Hematopoietic multipotent progenitor cell (in vitro differentiated cells): ENCODE data around the gene MAP3K8. TPM values are rescaled to one million over a fixed set of nuclear protein-coding genes. Genes with fewer than 3 reads are reported as not detected.
"Not testable (repeated sequence)": the region's sequence is repeated elsewhere in the genome, so short reads cannot be mapped to it uniquely, and the experiment has no call there.

Experiments
- DNase-seq, 3 donors: peaks; one replicate each; pipeline ENCODE4 v3.0.0-alpha.2; 2011 to 2015; ENCODE audit warnings: low read depth in 2 of 3, low spot score in 2 of 3
- total RNA-seq: library from RNA; depleted of rRNA; stranded (reverse); fragments of >200 nt; gene quantifications from one replicate; pipeline ENCODE4 v1.2.3, GENCODE V29; 2012

Gene MAP3K8
- total RNA-seq, 1 donor, result 10.2 TPM

GRCh38 chr10:30443049-30443448 is 9.1 kb downstream of the MAP3K8 start:
- no peak for DNase-seq

DNA sequence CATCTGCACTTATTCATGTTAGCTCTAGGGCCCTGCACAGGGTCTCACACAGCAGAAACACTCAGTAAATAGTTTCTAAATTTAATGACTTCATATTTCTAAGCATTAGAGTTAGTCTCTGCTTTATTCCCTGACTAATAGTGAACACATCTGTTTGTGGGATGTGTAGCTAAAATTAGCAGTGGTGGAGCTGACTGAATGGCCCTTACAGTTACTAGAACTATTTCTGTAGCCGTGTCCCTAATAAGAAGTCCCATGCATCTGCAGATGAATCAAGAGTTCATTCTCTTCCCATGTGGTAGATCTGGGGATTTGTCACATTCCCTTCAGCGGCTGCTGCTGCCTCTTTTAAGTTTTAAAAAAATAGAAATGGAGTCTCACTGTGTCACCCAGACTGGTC is 11.7 kb downstream of the MAP3K8 start:
- no peak for DNase-seq

GRCh38 chr10:30447125-30447799 is 13.3 kb downstream of the MAP3K8 start:
- no peak for DNase-seq

GRCh38 chr10:30448092-30448491 is 14.1 kb downstream of the MAP3K8 start:
- no peak for DNase-seq

- DNase-seq, result no peak
Measured at GRCh38 chr10:30453764-30454527, 20.0 kb downstream of the MAP3K8 start.

- DNase-seq, result no peak
Measured at GRCh38 chr10:30454744-30455510, 20.9 kb downstream of the MAP3K8 start.

DNA sequence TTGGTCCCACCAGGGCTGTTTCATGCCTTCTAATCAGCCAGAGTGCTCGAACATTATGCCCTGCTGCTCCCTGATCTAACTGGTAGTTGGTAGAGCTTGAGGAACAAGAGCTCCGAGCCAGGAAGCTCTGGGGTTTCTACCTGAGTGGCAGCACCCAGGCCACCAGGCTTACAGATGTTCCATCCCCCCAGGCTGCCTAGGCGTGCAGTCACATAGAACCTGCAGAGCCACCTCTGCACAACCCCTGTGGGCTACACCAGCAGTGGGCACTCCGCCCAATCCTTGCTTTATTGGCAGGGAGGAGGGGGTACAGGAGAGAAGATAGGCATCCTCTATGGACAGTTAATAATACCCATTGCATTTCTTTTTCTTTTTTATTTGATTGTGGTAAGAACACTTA is 21.8 kb downstream of the MAP3K8 start:
- DNase-seq, result peak in 1 of 3 donors; percentile 11

DNA sequence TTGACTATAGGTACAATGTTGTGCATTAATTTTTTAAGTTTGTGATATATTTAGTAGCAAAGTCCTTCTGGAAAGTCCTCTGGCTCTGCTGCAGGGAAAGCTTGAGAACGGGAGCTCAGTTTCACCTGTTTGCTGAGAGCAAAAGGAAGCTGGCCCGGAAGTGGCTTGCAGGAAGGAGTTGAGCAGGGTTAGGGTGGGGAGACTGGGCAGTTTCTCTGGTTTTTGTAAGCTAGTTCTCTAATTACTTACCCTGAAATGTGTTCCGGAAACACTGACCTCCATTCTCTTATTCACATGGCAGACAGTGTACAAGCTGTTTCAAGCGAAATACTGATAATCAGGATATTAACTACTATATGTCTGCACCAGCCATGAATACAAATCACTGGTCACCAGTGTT is 22.3 kb downstream of the MAP3K8 start:
- DNase-seq, result peak in 2 of 3 donors; percentile 64 to 87

GRCh38 chr10:30459283-30459682 is 25.3 kb downstream of the MAP3K8 start:
- DNase-seq, result peak in 1 of 3 donors; percentile 12

- DNase-seq, result no peak
Measured at GRCh38 chr10:30460121-30460520, 26.1 kb downstream of the MAP3K8 start.

DNA sequence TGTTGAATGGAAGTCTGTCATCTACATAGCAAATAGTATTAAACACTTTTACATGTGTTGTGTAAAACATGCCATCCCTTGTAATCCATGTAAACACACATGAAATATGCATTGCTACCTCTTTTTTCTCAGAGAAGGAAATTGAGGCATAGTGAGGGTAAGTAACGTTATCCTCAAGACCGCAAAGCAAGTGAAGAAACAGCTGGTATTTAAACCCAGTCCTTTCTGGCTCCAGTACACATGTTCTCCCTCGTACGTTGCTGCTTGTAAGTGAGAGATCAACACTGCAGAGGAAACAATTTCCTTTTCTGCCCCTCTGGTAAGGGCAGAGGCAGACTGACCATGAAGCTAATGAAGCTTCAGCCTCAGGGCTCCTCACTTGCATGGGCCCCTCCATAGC is 28.5 kb downstream of the MAP3K8 start:
- no peak for DNase-seq

- DNase-seq, result no peak
Measured at GRCh38 chr10:30463944-30464451, 30.0 kb downstream of the MAP3K8 start.

DNA sequence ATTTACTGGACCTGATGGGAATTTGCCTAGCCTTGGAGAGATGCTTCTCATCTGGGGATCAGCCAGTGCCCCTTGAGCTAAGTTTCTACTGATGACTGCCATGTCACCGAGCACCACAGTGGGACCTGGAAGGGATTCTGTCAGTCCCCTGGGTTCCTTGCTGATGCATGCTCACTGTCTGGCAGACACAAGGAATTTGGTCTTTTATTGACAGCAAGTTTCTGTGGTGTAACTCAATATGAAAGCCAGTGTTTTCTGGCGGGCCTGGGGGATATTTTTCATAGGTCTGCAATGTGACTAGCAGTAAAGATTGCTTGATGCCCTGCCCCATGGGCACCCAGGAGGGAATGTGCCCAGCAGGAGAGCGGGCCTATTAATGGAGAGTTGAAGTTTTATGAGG is 30.7 kb downstream of the MAP3K8 start:
- no peak for DNase-seq

GRCh38 chr10:30466445-30466844 is 32.5 kb downstream of the MAP3K8 start:
- no peak for DNase-seq

DNA sequence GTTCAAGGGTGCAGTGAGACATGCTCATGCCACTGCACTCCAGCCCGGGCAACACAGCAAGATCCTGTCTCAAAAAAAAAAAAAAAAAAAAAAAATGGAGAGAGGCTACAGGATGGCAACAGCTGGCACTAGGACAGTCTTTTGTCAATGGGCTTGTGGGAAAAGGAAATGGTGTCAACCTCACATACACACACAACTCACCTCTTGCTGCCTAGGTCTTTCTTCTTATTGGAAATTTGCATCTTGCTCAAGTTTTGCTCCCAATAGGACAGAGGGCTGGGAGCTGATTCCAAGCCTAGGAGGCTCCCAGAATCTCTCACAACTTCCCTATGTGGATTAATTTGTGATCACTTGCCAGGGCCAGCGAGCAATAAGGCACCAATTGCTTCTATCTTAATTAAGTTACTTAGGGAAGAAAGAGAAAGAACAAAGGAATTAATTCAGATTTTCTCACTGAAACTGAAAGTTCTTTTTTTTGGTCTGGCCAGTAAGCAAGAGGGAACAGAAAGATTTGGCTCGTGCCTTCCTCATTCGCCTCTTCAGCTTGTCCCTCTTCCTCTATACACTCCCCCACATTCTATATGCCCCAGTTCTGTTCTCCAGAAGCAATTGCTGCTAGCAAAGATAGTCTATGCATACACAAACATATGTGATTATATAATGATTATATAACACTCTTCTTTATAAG is 33.8 kb downstream of the MAP3K8 start:
- peak in 1 of 3 donors; percentile 55 for DNase-seq

- no peak for DNase-seq
Measured at GRCh38 chr10:30472414-30473155, 38.6 kb downstream of the MAP3K8 start.

DNA sequence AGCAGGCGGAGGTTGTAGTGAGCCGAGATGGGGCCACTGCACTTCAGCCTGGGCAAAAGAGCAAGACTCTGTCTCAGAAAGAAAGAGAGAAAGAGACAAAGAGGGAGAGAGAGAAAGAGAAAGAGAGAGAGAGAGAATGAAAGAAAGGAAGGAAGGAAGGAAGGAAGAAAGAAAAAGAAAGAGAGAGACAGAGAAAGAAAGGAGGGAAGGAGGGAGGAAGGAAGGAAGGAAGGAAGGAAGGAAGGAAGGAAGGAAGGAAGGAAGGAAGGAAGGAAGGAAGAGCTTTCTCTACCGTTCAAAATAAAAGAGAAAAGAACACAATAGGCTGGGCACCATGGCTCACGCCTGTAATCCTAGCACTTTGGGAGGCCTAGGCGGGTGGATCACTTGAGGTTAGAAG is 41.5 kb downstream of the MAP3K8 start:
- DNase-seq, result not testable (repeated sequence)

DNA sequence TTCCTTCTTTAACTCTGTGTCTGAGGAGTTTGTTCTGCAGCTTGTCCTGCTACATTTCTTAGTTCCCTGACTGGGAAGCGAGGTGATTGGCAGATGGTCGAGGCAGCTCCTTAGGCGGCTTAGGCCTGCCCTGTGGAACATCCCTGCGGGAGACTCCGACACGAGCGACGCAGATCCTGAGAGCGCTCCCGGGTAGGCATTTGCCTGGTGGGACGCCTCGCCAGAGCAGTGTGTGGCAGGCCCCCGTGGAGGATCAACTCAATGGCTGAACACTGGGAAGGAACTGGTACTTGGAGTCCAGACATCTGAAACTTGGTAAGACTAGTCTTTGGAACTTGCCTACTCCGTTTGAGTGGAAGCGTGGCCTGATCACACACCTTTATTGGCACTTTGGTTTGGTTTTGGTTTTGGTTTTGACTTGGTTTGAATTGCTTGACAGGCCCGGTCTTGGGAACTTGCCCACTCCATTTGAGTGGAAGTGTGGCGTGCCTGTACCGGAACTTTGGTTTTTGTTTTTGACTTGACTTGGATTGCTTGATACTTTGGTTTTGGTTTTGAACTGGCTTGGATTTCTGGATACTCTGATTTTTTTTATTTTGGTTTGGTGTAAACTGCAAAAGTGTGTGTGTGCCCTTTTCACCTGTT is 42.6 kb downstream of the MAP3K8 start:
- DNase-seq, result peak in 1 of 3 donors; percentile 66

DNA sequence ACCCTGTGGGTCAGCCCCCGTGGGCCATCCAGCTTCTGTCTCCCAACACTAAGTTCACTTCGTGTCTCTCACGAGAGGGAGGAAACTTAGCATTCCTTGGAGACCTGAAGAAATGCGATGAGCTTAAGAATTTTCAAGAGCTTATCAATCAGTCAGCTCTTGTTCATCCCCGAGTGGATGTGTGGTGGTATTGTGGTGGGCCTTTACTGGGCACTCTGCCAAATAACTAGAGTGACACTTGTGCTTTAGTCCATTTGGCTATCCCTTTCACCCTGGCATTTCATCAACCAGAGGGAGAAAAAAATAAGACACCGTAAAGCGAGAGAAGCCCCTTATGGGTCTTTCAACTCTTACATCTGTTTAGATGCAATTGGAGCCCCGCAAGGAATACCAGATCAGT is 45.5 kb downstream of the MAP3K8 start:
- DNase-seq, result peak in 1 of 3 donors; percentile 19
